C4-2B (cell line): ENCODE results near the gene CIDEB.

ENCODE experiments used
- CTCF ChIP-seq: fragments of 450-650 bp; conservative IDR thresholded peaks from 2 replicates; pipeline ENCODE4 v1.5.1; 2017; ENCODE audit warnings: mild to moderate bottlenecking
- ZFX ChIP-seq: fragments of 450-650 bp; IDR thresholded peaks from 2 replicates; pipeline ENCODE4 v1.6.1; 2017

GRCh38 chr14:24255438-24255837 is 52.3 kb downstream of the CIDEB start:
- TF ChIP-seq CTCF: no peak
- TF ChIP-seq ZFX: no peak
